MCF 10A (cell line): ENCODE data around the gene PTPRT. TPM values are rescaled to one million over a fixed set of nuclear protein-coding genes. Genes with fewer than 3 reads are reported as not detected.

Experiments used
- BruUV-seq: library from RNA; stranded (reverse); fragments of 400-500 nt; replicated peaks from 2 replicates; lab custom pipeline; 2021; lab: Mats Ljungman, UMichigan
- CTCF ChIA-PET: fragments of 300-600 bp; sonication (Branson Sonifier 250); formaldehyde crosslinking; extraction: SDS; loops from one replicate; lab custom pipeline; 2021; ENCODE audit warnings: antibody characterized with exemption, inconsistent platforms; lab: Yijun Ruan, JAX
- POLR2A ChIA-PET: fragments of 300-600, 350-650 bp; sonication (Branson Sonifier 250); formaldehyde crosslinking; extraction: SDS; loops from one replicate; lab custom pipeline; 2020; ENCODE audit warnings: antibody characterized with exemption, inconsistent platforms; lab: Yijun Ruan, JAX
- DNase-seq: peaks from one replicate; pipeline ENCODE4 v3.0.0-alpha.2; 2018; ENCODE audit not compliant: unreplicated experiment
- H3K27ac Mint-ChIP-seq: one replicate; pipeline ENCODE4 v1.8.0; 2022; ENCODE audit warnings: mild to moderate bottlenecking, low read depth, mixed read lengths; ENCODE audit not compliant: unreplicated experiment
- H3K27me3 Mint-ChIP-seq: one replicate; pipeline ENCODE4 v1.8.0; 2022; ENCODE audit warnings: mixed read lengths; ENCODE audit not compliant: insufficient read depth, unreplicated experiment
- H3K36me3 Mint-ChIP-seq: one replicate; pipeline ENCODE4 v1.8.0; 2022; ENCODE audit warnings: mild to moderate bottlenecking, moderate library complexity, mixed read lengths; ENCODE audit not compliant: insufficient read depth, unreplicated experiment
- H3K4me1 Mint-ChIP-seq: one replicate; pipeline ENCODE4 v1.8.0; 2022; ENCODE audit warnings: mixed read lengths; ENCODE audit not compliant: insufficient read depth, unreplicated experiment
- H3K4me3 Mint-ChIP-seq: one replicate; pipeline ENCODE4 v1.8.0; 2022; ENCODE audit warnings: mild to moderate bottlenecking, moderate library complexity, mixed read lengths; ENCODE audit not compliant: unreplicated experiment
- H3K9me3 Mint-ChIP-seq: one replicate; pipeline ENCODE4 v1.8.0; 2022; ENCODE audit warnings: mixed read lengths; ENCODE audit not compliant: unreplicated experiment
- CTCF ChIP-seq: fragments of 200-600 bp; IDR thresholded peaks from one replicate; pipeline ENCODE4 v1.8.0; 2022; ENCODE audit warnings: antibody characterized with exemption, mild to moderate bottlenecking; ENCODE audit not compliant: unreplicated experiment
- intact Hi-C: fragments of 100-400 bp; cut with micrococcal nuclease; formaldehyde crosslinking; loops from 2 replicates; pipeline ENCODE4 v1.14.1; 2022
- total RNA-seq: library from RNA; stranded (reverse); gene quantifications from 2 replicates; pipeline ENCODE4 v1.2.3, GENCODE V29; 2022

PTPRT gene
- total RNA-seq, 1 experiment from 2014 or later = not detected

GRCh38 chr20:43014206-43014605 lies 175.5 kb downstream of the PTPRT start:
- POLR2A ChIA-PET = no interaction called here
- BruUV-seq = no TSS peak
- H3K36me3 Mint-ChIP-seq = no peaks in the 10 kb centered on the region

GRCh38 chr20:43011491-43011890 lies 178.2 kb downstream of the PTPRT start:
- BruUV-seq = no TSS peak
- DNase-seq = no peak
- Mint-ChIP-seq H3K9me3 (peaks cover 49% of the 10 kb centered on the region), H3K36me3 (peaks cover 2% of the 10 kb centered on the region), H3K27me3 (no peaks in the 10 kb centered on the region), H3K27ac (no peak overlapping the region), H3K4me1 (no peaks in the 10 kb centered on the region), H3K4me3 (no peak overlapping the region)
- no peak for TF ChIP-seq CTCF
- ChIA-PET POLR2A (no interaction called here), CTCF (no interaction called here)
- intact Hi-C loops = no loop called here

More at GRCh38 chr20:43014206-43014605, 175.5 kb downstream of the PTPRT start:
- no peak for DNase-seq
- CTCF ChIA-PET = no interaction called here
- Mint-ChIP-seq H3K4me1 (no peaks in the 10 kb centered on the region), H3K4me3 (no peak overlapping the region), H3K9me3 (peaks cover 60% of the 10 kb centered on the region), H3K27me3 (no peaks in the 10 kb centered on the region), H3K27ac (no peak overlapping the region)
- intact Hi-C loops = no loop called here
- TF ChIP-seq CTCF = no peak

- CTCF ChIA-PET = no interaction called here
- POLR2A ChIA-PET = interaction anchor here (0.9 kb wide), 1 partner anchor 10 kb away, joined by 3 read pairs; no protein-coding TSS in a partner anchor
- no peak overlapping the region for H3K4me3 Mint-ChIP-seq
Measured at GRCh38 chr20:43009532-43009931, 180.2 kb downstream of the PTPRT start.

GRCh38 chr20:43007525-43007924 lies 182.2 kb downstream of the PTPRT start:
- no peak for DNase-seq
- Mint-ChIP-seq H3K36me3 (peaks cover 5% of the 10 kb centered on the region), H3K27ac (no peak overlapping the region), H3K27me3 (no peaks in the 10 kb centered on the region), H3K4me1 (no peaks in the 10 kb centered on the region), H3K9me3 (peaks cover 28% of the 10 kb centered on the region), H3K4me3 (no peak overlapping the region)
- ChIA-PET CTCF (interaction anchor here (0.6 to 1.1 kb wide), 2 partner anchors 27 to 179 kb away, joined by 3 to 4 read pairs; no protein-coding TSS in a partner anchor), POLR2A (no interaction called here)
- intact Hi-C loops = no loop called here
- TF ChIP-seq CTCF = no peak
- no TSS peak for BruUV-seq

More at GRCh38 chr20:43009532-43009931, 180.2 kb downstream of the PTPRT start:
- peaks cover 5% of the 10 kb centered on the region for H3K36me3 Mint-ChIP-seq
- intact Hi-C loops = no loop called here
- H3K27ac Mint-ChIP-seq = no peak overlapping the region
- H3K27me3 Mint-ChIP-seq = no peaks in the 10 kb centered on the region
- peaks cover 44% of the 10 kb centered on the region for H3K9me3 Mint-ChIP-seq
- no peak for DNase-seq
- H3K4me1 Mint-ChIP-seq = no peaks in the 10 kb centered on the region
- TF ChIP-seq CTCF = no peak
- no TSS peak for BruUV-seq
